C4-2B (cell line): Measurements from ENCODE around the gene CPNE7.

Source experiments
- H3K27ac ChIP-seq: fragments of 450-650 bp; 2 replicates; pipeline ENCODE4 v1.5.1; 2017
- ZFX ChIP-seq: fragments of 450-650 bp; IDR thresholded peaks from 2 replicates; pipeline ENCODE4 v1.6.1; 2017
- TF ChIP-seq, protein P1 (sequence below): fragments of 450-650 bp; conservative IDR thresholded peaks from 2 replicates; pipeline ENCODE4 v1.5.1; 2017; ENCODE audit warnings: mild to moderate bottlenecking

Gene CPNE7

GRCh38 chr16:89618109-89618998 is 42.8 kb downstream of the CPNE7 start:
- TF ChIP-seq ZFX: no peak
- TF ChIP-seq, protein P1, sequence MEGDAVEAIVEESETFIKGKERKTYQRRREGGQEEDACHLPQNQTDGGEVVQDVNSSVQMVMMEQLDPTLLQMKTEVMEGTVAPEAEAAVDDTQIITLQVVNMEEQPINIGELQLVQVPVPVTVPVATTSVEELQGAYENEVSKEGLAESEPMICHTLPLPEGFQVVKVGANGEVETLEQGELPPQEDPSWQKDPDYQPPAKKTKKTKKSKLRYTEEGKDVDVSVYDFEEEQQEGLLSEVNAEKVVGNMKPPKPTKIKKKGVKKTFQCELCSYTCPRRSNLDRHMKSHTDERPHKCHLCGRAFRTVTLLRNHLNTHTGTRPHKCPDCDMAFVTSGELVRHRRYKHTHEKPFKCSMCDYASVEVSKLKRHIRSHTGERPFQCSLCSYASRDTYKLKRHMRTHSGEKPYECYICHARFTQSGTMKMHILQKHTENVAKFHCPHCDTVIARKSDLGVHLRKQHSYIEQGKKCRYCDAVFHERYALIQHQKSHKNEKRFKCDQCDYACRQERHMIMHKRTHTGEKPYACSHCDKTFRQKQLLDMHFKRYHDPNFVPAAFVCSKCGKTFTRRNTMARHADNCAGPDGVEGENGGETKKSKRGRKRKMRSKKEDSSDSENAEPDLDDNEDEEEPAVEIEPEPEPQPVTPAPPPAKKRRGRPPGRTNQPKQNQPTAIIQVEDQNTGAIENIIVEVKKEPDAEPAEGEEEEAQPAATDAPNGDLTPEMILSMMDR: no peak
- no peak overlapping the region for H3K27ac ChIP-seq

- H3K27ac ChIP-seq: no peak overlapping the region
- TF ChIP-seq, protein P1: no peak
- TF ChIP-seq ZFX: no peak
Observed at GRCh38 chr16:89619840-89620239, 44.3 kb downstream of the CPNE7 start.

DNA sequence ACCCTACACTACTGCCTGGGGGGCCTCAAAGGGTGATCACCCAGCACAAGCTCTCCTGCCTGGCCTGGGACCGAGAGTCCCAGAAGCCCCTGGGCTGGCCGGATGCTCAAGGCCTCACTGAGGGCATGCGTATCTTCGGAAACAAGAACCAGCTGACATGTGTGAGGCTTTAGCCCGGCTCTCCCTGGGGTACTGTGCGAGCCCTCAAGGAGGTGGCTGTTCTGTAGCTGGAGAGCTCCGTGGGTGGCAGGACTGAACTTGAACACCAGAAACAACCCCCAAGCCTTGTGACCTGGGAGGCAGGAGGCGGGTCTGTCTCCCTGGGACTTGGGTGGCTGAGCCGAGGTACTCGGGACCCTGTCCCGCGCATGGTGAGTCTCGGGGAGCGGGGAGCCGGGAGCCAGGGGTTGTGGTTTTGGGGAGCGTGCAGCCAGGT is 44.9 kb downstream of the CPNE7 start:
- TF ChIP-seq, protein P1: no peak
- no peak for TF ChIP-seq ZFX
- H3K27ac ChIP-seq: no peak overlapping the region

DNA sequence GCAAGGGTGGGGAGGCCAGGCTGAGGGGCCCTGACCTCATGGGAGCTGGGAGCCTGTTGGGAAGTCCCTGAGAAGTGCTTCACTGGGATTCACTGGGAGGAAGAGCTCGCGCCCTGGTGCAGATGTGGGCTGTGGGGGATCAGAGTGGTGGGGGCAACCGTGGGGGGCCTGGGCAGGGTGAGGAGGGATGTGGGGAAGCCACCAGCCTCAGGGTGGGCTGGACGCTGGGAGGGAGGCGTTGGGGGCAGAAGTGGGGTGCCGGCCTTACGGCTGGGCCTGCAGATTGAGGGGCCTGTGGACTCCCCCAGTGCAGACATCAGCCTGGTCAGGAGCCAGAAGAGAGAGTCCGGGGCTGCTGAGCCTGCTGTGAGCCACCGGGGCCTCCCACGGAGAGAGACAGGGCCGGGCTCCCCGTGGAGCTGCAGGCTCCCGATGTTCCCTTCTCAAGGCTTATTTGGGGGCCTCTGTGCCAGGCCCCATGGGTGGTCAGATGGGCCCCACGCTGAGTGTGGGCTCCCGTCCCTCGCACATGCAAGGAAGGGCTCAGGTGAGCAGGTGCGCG is 45.7 kb downstream of the CPNE7 start:
- H3K27ac ChIP-seq: no peak overlapping the region
- TF ChIP-seq ZFX: no peak
- TF ChIP-seq, protein P1: no peak

- no peak overlapping the region for H3K27ac ChIP-seq
- TF ChIP-seq, protein P1: no peak
- TF ChIP-seq ZFX: no peak
Observed at GRCh38 chr16:89621698-89622409, 46.3 kb downstream of the CPNE7 start.

- no peak for TF ChIP-seq ZFX
- TF ChIP-seq, protein P1: no peak
- H3K27ac ChIP-seq: no peak overlapping the region
Observed at GRCh38 chr16:89623511-89624261, 48.1 kb downstream of the CPNE7 start.
